ENCODE data around the gene SPDYE4. TPM values are rescaled to one million over a fixed set of nuclear protein-coding genes. Genes with fewer than 3 reads are reported as not detected.

The SPDYE4 gene, protein sequence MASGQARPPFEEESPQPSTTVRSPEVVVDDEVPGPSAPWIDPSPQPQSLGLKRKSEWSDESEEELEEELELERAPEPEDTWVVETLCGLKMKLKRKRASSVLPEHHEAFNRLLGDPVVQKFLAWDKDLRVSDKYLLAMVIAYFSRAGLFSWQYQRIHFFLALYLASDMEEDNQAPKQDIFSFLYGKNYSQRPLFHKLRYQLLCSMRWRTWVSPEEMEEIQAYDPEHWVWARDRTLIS
- total RNA-seq, result not detected in 2 replicates

DNA sequence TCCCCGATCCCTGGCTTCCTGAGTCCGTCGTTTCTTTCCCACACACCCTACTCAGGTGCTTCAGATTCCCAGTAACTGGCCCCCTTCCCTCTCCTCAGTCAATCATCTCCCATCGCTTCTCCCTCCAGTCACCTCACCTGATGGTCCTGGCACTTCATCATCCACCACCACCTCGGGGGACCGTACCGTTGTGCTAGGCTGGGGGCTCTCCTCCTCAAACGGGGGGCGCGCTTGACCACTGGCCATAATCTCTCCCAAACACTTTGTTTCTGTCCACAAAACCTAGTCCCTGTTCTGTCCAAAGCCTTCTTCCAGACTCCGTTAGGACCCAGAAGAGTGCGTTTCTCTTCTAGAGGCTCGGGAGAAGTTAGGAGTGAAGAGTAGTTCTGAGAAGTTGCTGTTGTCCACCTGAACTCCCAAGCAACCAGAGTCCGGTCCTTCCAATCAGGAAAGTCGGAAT is at the start of gene SPDYE4:
SPDYE4 (minus strand) TSS at position 410 of the 460 bp plus-strand sequence; CDS start at position 246, 164 bp downstream.

DNA sequence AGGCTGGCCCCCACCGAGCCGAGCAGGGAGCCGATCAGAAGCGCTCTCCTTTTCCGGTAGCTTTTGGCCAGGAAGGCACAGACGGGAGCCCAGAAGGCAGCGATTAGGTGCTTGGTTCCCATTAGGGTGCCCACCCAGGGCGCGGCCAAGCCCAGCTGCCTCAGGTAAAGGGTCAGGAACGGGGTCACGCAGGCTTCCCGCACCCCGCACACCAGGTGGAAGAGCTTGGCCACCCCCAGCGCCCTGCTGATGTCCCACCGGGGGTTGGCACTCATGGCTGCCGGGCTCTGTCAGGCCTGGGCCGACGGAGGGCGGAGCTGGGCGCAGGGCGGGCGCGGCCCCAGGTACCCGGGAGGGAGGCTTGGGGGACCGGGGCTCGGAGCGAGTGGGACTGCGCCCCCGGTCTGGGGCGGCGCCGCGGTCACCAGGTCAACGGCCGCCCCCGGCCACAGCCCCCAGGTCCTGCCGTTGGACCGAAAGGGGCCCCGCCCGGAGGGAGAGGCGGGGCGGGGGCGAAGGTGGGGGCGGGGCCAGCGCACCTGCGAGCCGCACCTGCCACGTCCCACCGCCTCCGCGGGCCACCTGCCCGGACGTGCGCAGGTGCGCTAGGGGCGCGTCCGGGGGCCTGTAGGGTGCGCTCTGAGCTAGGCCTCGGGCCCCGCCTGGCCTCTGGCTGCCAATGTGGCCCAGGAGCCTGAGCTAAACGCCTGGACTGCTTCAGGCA is 40.7 kb upstream of the SPDYE4 start, which contains the start of gene MFSD6L:
MFSD6L (minus strand) TSS at position 520 of the 724 bp plus-strand sequence; CDS start at position 275, 245 bp downstream.

Other genes with a start within 250 kb of the SPDYE4 start
- gene MYH10, start 127.8 kb downstream of the SPDYE4 start, total RNA-seq, result 117 and 142 TPM in 2 replicates
- not detected in 2 replicates for gene CCDC42, start 13.7 kb downstream of the SPDYE4 start, total RNA-seq
- gene MFSD6L, start 40.8 kb upstream of the SPDYE4 start, total RNA-seq, result not detected in 2 replicates
- gene PIK3R6, start 109.1 kb upstream of the SPDYE4 start, total RNA-seq, result 0.22 TPM in 1 of 2 replicates, not detected in the other
- not detected in 2 replicates for gene PIK3R5, start 207.2 kb upstream of the SPDYE4 start, total RNA-seq